Thoracic aorta (tissue), 2 donors: Measurements from ENCODE around the gene RICTOR. TPM values are rescaled to one million over a fixed set of nuclear protein-coding genes. Genes with fewer than 3 reads are reported as not detected.

Experiments
- ATAC-seq: fragments of 150-250 bp; one replicate; pipeline ENCODE4 v1.8.0; 2017; ENCODE audit warnings: low read depth; ENCODE audit not compliant: insufficient number of reproducible peaks, low FRiP score
- DNase-seq: peaks from one replicate; pipeline ENCODE4 v3.0.0-alpha.2; 2020; ENCODE audit warnings: low spot score
- H3K27ac ChIP-seq, 2 donors: fragments of 200-600 bp; sonication (generic); 1 replicate in 1 of 2; 2 replicates in 1 of 2; pipeline ENCODE4 v1.5.1; 2016; ENCODE audit warnings: mild to moderate bottlenecking in 2 of 2, moderate library complexity in 2 of 2
- H3K27me3 ChIP-seq: fragments of 200-600 bp; sonication (generic); replicated peaks from 2 replicates; pipeline ENCODE4 v1.6.0; 2016; ENCODE audit warnings: mild to moderate bottlenecking; ENCODE audit not compliant: insufficient read depth
- H3K36me3 ChIP-seq: fragments of 200-600 bp; sonication (generic); one replicate; pipeline ENCODE4 v1.5.1; 2016
- H3K4me1 ChIP-seq, 2 donors: fragments of 200-600 bp; sonication (generic); 1 replicate in 1 of 2; 2 replicates in 1 of 2; pipeline versions ENCODE4 v1.5.1 to v1.6.0; 2016; ENCODE audit warnings: low read depth in 2 of 2, mild to moderate bottlenecking in 1 of 2; ENCODE audit not compliant: control insufficient read depth in 1 of 2
- H3K4me3 ChIP-seq: fragments of 200-600 bp; sonication (generic); 2 replicates; pipeline ENCODE4 v1.5.1; 2016; ENCODE audit warnings: mild to moderate bottlenecking
- H3K9me3 ChIP-seq: fragments of 200-600 bp; sonication (generic); 2 replicates; pipeline ENCODE4 v1.5.1; 2016
- CTCF ChIP-seq: fragments of 200-600 bp; sonication (generic); IDR thresholded peaks from one replicate; pipeline ENCODE4 v1.5.1; 2019; ENCODE audit warnings: antibody characterized with exemption
- total RNA-seq, 2 donors: library from RNA; depleted of rRNA; stranded (reverse); fragments of >200 nt; gene quantifications; one replicate each; pipeline versions ENCODE4 v1.1.0 to v1.2.3, GENCODE V29; 2016

RICTOR gene
- total RNA-seq, result 10 to 100 TPM; 35.6 to 50.4 TPM

GRCh38 chr5:39074017-39074814 is at the start of gene RICTOR:
Gene RICTOR (minus strand): TSS chr5:39074399. CDS start chr5:39074377, 22 bp downstream.
- Histone ChIP-seq H3K36me3 (no peaks in the 10 kb centered on the region), H3K27ac (peak within 1 kb of the TSS; percentile 99), H3K4me1 (peaks cover 11 to 38% of the 10 kb centered on the region in 2 donors), H3K4me3 (peak within 1 kb of the TSS; percentile 99), H3K27me3 (no peaks in the 10 kb centered on the region), H3K9me3 (no peaks in the 10 kb centered on the region)
- TF ChIP-seq CTCF, result no peak
- ATAC-seq (peak; percentile 87), DNase-seq (peak; percentile 69)

GRCh38 chr5:39121922-39122321 is 47.7 kb upstream of the RICTOR start:
- no peak overlapping the region for H3K27ac ChIP-seq
- H3K27me3 ChIP-seq, result no peaks in the 10 kb centered on the region
- no peak for TF ChIP-seq CTCF
- no peaks in the 10 kb centered on the region for H3K36me3 ChIP-seq
- ATAC-seq, result no peak
- DNase-seq, result no peak
- H3K4me3 ChIP-seq, result no peak overlapping the region
- H3K4me1 ChIP-seq, result no peaks in the 10 kb centered on the region
- H3K9me3 ChIP-seq, result no peaks in the 10 kb centered on the region

- Histone ChIP-seq H3K27me3 (no peaks in the 10 kb centered on the region), H3K27ac (no peak overlapping the region), H3K4me3 (no peak overlapping the region), H3K36me3 (no peaks in the 10 kb centered on the region), H3K9me3 (no peaks in the 10 kb centered on the region), H3K4me1 (no peaks in the 10 kb centered on the region)
- DNase-seq, result no peak
- no peak for TF ChIP-seq CTCF
- ATAC-seq, result no peak
These were observed 47.1 kb upstream of the RICTOR start for GRCh38 chr5:39121315-39121714.

- Histone ChIP-seq H3K4me1 (peaks cover 0 to 6% of the 10 kb centered on the region in 2 donors), H3K4me3 (no peak overlapping the region), H3K9me3 (no peaks in the 10 kb centered on the region), H3K36me3 (no peaks in the 10 kb centered on the region), H3K27me3 (no peaks in the 10 kb centered on the region), H3K27ac (no peak overlapping the region)
- no peak for TF ChIP-seq CTCF
- DNase-seq, result no peak
- ATAC-seq, result no peak
These were observed 45.8 kb upstream of the RICTOR start for GRCh38 chr5:39120052-39120420.

DNA sequence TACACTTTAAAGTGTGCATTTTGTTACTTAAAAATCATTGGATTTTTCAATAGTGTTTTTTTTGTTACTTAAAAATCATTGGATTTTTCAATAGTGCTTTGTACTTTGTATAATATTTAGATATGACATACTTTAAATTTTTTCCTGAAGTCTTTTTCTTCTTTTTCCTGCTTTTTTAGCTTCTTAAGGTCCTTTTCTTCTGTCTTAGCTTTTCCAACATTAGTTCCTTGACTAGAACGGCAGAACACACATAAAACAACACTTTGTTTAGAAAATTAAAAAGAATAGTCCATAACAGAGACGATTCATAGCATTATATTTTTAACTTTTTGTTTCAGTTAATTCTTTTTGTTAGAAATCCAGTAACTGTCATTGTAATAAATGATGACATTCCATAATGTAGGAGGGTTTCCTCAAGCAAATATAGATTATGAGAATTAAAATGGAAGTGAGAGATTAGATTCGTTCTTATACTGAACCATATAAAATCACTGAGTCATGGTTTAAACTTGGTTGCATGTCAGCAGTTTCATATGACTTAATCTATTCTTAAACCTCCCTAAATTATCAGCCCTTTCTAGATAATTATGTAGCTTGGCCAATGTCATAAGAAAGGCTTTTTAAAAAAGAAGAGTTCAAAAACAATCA is 45.3 kb upstream of the RICTOR start:
- Histone ChIP-seq H3K27me3 (no peaks in the 10 kb centered on the region), H3K27ac (no peak overlapping the region), H3K4me3 (no peak overlapping the region), H3K9me3 (no peaks in the 10 kb centered on the region), H3K36me3 (no peaks in the 10 kb centered on the region), H3K4me1 (peaks cover 0 to 6% of the 10 kb centered on the region in 2 donors)
- DNase-seq, result no peak
- no peak for ATAC-seq
- TF ChIP-seq CTCF, result no peak
